Kidney epithelial cell (primary cell): ENCODE measurements around the gene ZC3HAV1. TPM values are rescaled to one million over a fixed set of nuclear protein-coding genes. Genes with fewer than 3 reads are reported as not detected.

Experiments
- DNase-seq: peaks from one replicate; pipeline ENCODE4 v3.0.0-alpha.2; 2010; ENCODE audit warnings: low read depth
- H3K27me3 ChIP-seq: 2 replicates; pipeline ENCODE4 v1.6.0; 2011; ENCODE audit warnings: low read length; ENCODE audit not compliant: control insufficient read depth, insufficient read depth
- H3K36me3 ChIP-seq: 2 replicates; pipeline ENCODE4 v1.5.1; 2011; ENCODE audit warnings: low read length; ENCODE audit not compliant: control insufficient read depth, insufficient read depth
- H3K4me3 ChIP-seq: 2 replicates; pipeline ENCODE4 v1.5.1; 2011; ENCODE audit warnings: low read depth, mild to moderate bottlenecking, control low read depth, low read length
- total RNA-seq: library from RNA; depleted of rRNA; stranded (reverse); fragments of >200 nt; gene quantifications from 2 replicates; pipeline ENCODE4 v1.2.3, GENCODE V29; 2015
- TF ChIP-seq, protein P1 (sequence below): IDR thresholded peaks from 2 replicates; pipeline ENCODE4 v1.5.1; 2011; ENCODE audit warnings: mild to moderate bottlenecking, moderate library complexity, low read length, control low read depth, inconsistent platforms; ENCODE audit not compliant: insufficient read depth, poor library complexity, severe bottlenecking

The ZC3HAV1 gene
- total RNA-seq, 1 donor from 2014 or later: 43.4 TPM

DNA sequence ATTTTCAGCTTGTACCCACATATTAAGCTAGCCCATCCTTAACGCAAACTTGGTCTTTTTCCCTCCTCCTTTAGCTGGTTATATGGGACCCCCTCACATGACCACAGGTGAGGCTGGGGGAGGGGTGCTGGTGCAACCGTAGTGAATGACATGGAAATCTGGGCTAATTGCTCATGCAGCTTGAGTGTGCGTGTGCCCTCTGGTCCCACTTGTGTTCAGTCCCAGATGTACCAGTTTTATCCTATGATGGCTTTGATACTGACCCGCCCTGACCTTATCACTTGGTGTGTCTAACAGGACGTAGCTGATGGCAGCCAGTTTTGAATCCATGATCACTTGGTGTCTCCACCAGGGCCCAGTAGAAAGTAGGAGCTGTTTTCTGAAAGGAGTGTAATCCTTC is 5.1 kb upstream of the ZC3HAV1 start:
- no peak for DNase-seq
- Histone ChIP-seq H3K27me3 (no peaks in the 10 kb centered on the region), H3K4me3 (no peak overlapping the region), H3K36me3 (no peaks in the 10 kb centered on the region)
- TF ChIP-seq, protein P1, sequence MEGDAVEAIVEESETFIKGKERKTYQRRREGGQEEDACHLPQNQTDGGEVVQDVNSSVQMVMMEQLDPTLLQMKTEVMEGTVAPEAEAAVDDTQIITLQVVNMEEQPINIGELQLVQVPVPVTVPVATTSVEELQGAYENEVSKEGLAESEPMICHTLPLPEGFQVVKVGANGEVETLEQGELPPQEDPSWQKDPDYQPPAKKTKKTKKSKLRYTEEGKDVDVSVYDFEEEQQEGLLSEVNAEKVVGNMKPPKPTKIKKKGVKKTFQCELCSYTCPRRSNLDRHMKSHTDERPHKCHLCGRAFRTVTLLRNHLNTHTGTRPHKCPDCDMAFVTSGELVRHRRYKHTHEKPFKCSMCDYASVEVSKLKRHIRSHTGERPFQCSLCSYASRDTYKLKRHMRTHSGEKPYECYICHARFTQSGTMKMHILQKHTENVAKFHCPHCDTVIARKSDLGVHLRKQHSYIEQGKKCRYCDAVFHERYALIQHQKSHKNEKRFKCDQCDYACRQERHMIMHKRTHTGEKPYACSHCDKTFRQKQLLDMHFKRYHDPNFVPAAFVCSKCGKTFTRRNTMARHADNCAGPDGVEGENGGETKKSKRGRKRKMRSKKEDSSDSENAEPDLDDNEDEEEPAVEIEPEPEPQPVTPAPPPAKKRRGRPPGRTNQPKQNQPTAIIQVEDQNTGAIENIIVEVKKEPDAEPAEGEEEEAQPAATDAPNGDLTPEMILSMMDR: no peak

GRCh38 chr7:139114018-139114417 is 4.5 kb upstream of the ZC3HAV1 start:
- TF ChIP-seq, protein P1: no peak
- no peak overlapping the region for H3K4me3 ChIP-seq
- H3K36me3 ChIP-seq: no peaks in the 10 kb centered on the region
- DNase-seq: no peak
- H3K27me3 ChIP-seq: no peaks in the 10 kb centered on the region

GRCh38 chr7:139112741-139113250 is 3.3 kb upstream of the ZC3HAV1 start:
- TF ChIP-seq, protein P1: no peak
- H3K4me3 ChIP-seq: no peak overlapping the region

GRCh38 chr7:139112316-139112715 is 2.8 kb upstream of the ZC3HAV1 start:
- no peak for DNase-seq
- TF ChIP-seq, protein P1: no peak
- Histone ChIP-seq H3K4me3 (no peak overlapping the region), H3K36me3 (no peaks in the 10 kb centered on the region), H3K27me3 (no peaks in the 10 kb centered on the region)

More at GRCh38 chr7:139112741-139113250, 3.3 kb upstream of the ZC3HAV1 start:
- no peak for DNase-seq
- no peaks in the 10 kb centered on the region for H3K27me3 ChIP-seq
- H3K36me3 ChIP-seq: no peaks in the 10 kb centered on the region

DNA sequence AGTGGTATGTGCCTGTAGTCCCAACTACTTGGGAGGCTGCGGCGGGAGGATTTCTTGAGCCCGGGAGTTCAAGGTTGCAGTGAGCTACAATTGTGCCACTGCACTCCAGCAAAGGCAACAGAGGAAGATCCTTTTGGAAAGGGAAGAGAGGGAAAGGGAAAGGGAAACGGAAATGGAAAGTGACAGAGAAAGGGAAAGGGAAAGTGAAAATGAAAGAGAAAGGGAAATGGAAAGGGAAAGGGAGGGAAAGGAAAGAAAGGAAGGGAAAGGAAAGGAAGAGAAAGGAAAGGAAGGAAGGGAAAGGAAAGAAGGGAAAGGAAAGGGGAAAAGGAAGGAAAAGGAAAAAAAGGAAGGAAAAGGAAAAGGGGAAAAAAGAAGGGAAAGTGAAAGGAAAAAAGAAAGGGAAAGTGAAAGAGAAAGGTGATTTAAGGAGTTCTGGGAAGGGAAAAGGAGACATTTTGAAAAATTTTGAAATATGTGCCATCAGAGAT is 2.3 kb upstream of the ZC3HAV1 start:
- Histone ChIP-seq H3K4me3 (no peak overlapping the region), H3K27me3 (no peaks in the 10 kb centered on the region), H3K36me3 (no peaks in the 10 kb centered on the region)
- TF ChIP-seq, protein P1: no peak
- DNase-seq: no peak

DNA sequence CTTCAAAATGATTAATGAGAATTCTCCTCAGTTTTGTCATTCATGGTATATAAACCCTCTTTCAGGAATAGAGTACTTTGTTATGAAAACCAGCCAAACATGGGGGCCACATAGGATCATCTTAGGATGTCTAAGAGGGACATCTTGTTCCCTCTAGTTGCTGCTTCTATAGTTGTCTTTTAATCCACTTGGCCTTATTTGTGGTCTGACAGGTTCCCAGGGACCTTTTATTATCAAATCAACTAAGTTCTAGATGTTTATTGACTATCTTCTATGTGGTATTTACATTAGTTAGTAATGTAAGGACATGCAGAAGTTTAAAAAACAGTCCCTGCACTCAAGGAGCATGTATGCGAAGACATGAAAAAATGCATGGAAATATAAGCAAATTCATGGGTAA is 1.6 kb upstream of the ZC3HAV1 start:
- Histone ChIP-seq H3K27me3 (no peaks in the 10 kb centered on the region), H3K36me3 (no peaks in the 10 kb centered on the region), H3K4me3 (no peak overlapping the region)
- TF ChIP-seq, protein P1: no peak
- no peak for DNase-seq
